OCI-LY3 (cell line): ENCODE measurements around the gene EMILIN2.
"Not testable (repeated sequence)": the region's sequence is repeated elsewhere in the genome, so short reads cannot be mapped to it uniquely, and the experiment has no call there.

Experiments used
- H2AFZ ChIP-seq: fragments of 200-600, 300-600 bp; shearing (Covaris generic); 2 replicates; pipeline ENCODE4 v1.6.0; 2014; ENCODE audit warnings: antibody characterized with exemption, low read depth, low read length
- H3K27ac ChIP-seq: fragments of 200-600, 300-600 bp; sonication (generic); 2 replicates; pipeline ENCODE4 v1.5.1; 2014; ENCODE audit warnings: mild to moderate bottlenecking, low read length, moderate library complexity, mixed read lengths
- H3K27me3 ChIP-seq: fragments of 200-600, 300-600 bp; sonication (generic); 2 replicates; pipeline ENCODE4 v1.6.1; 2014; ENCODE audit warnings: low read depth, low read length, mixed read lengths
- H3K36me3 ChIP-seq: fragments of 200-600, 300-600 bp; sonication (generic); replicated peaks from 2 replicates; pipeline ENCODE3; 2014; ENCODE audit warnings: low read depth, low read length, mixed read lengths
- H3K4me1 ChIP-seq: fragments of 300-600, 200-600 bp; sonication (generic); 2 replicates; pipeline ENCODE4 v1.6.1; 2014; ENCODE audit warnings: low read length, mixed read lengths
- H3K4me2 ChIP-seq: fragments of 200-600, 300-600 bp; sonication (generic); 2 replicates; pipeline ENCODE4 v1.6.1; 2014; ENCODE audit warnings: low read length, mixed read lengths
- H3K4me3 ChIP-seq: fragments of 300-600, 200-600 bp; sonication (generic); 2 replicates; pipeline ENCODE4 v1.5.1; 2014; ENCODE audit warnings: antibody characterized with exemption, mild to moderate bottlenecking, low read length, moderate library complexity
- H3K79me2 ChIP-seq: fragments of 300-600, 200-600 bp; shearing (Covaris generic); 2 replicates; pipeline ENCODE4 v1.6.1; 2014; ENCODE audit warnings: mild to moderate bottlenecking, low read length, mixed read lengths
- H3K9ac ChIP-seq: fragments of 300-600, 200-600 bp; shearing (Covaris generic); 2 replicates; pipeline ENCODE4 v1.6.0; 2014; ENCODE audit warnings: mild to moderate bottlenecking, low read length, moderate library complexity
- H3K9me3 ChIP-seq: fragments of 200-600, 300-600 bp; shearing (Covaris generic); 2 replicates; pipeline ENCODE4 v1.6.1; 2014; ENCODE audit warnings: low read length, mixed read lengths; ENCODE audit not compliant: insufficient read depth
- H4K20me1 ChIP-seq: fragments of 200-600, 300-600 bp; sonication (generic); 2 replicates; pipeline ENCODE4 v1.6.1; 2016; ENCODE audit warnings: low read length, mixed read lengths; ENCODE audit not compliant: insufficient read depth
- CTCF ChIP-seq: fragments of 200-600, 300-600 bp; sonication (generic); IDR thresholded peaks from 2 replicates; pipeline ENCODE4 v1.5.1; 2014; ENCODE audit warnings: antibody characterized with exemption, low read length, low read depth
- EZH2phosphoT487 ChIP-seq: fragments of 200-600 bp; shearing (Covaris generic); IDR thresholded peaks from 2 replicates; pipeline ENCODE4 v1.6.1; 2018; ENCODE audit warnings: antibody characterized with exemption, mixed run types, low read depth

The EMILIN2 gene

GRCh38 chr18:2856547-2857170, 9.9 kb downstream of the EMILIN2 start:
- TF ChIP-seq CTCF (no peak), EZH2phosphoT487 (no peak)
- Histone ChIP-seq H3K4me3 (no peak overlapping the region), H3K4me1 (no peaks in the 10 kb centered on the region), H3K9me3 (no peaks in the 10 kb centered on the region), H3K79me2 (peaks cover 89% of the 10 kb centered on the region), H3K27me3 (no peaks in the 10 kb centered on the region), H3K27ac (no peak overlapping the region), H2AFZ (no peak overlapping the region), H4K20me1 (peaks cover 81% of the 10 kb centered on the region), H3K4me2 (no peak overlapping the region), H3K9ac (no peak overlapping the region), H3K36me3 (peaks cover 64% of the 10 kb centered on the region)

GRCh38 chr18:2857491-2858131, 10.8 kb downstream of the EMILIN2 start:
- Histone ChIP-seq H3K4me1 (no peaks in the 10 kb centered on the region), H3K4me2 (no peak overlapping the region), H3K9me3 (no peaks in the 10 kb centered on the region), H3K9ac (no peak overlapping the region), H3K27ac (no peak overlapping the region), H4K20me1 (peaks cover 71% of the 10 kb centered on the region), H3K79me2 (peaks cover 88% of the 10 kb centered on the region), H2AFZ (no peak overlapping the region), H3K27me3 (no peaks in the 10 kb centered on the region), H3K36me3 (peaks cover 57% of the 10 kb centered on the region), H3K4me3 (no peak overlapping the region)
- no peak for TF ChIP-seq CTCF
- no peak for TF ChIP-seq EZH2phosphoT487

GRCh38 chr18:2860397-2860796, 13.6 kb downstream of the EMILIN2 start:
- not testable (repeated sequence) for H3K4me2 ChIP-seq, H2AFZ ChIP-seq, H3K9ac ChIP-seq, H3K27me3 ChIP-seq, H3K27ac ChIP-seq, H3K4me1 ChIP-seq, H3K4me3 ChIP-seq, H3K9me3 ChIP-seq
- Histone ChIP-seq H4K20me1 (peaks cover 47% of the 10 kb centered on the region), H3K36me3 (peaks cover 30% of the 10 kb centered on the region), H3K79me2 (peaks cover 67% of the 10 kb centered on the region)

- not testable (repeated sequence) for H3K27me3 ChIP-seq, H3K4me2 ChIP-seq, H3K9ac ChIP-seq, H3K9me3 ChIP-seq, H2AFZ ChIP-seq, H3K36me3 ChIP-seq, H3K4me1 ChIP-seq, H3K4me3 ChIP-seq, H3K27ac ChIP-seq
- Histone ChIP-seq H4K20me1 (peaks cover 41% of the 10 kb centered on the region), H3K79me2 (peaks cover 64% of the 10 kb centered on the region)
These were observed 17.2 kb downstream of the EMILIN2 start for GRCh38 chr18:2863997-2864396.

- H3K4me1 ChIP-seq, H3K27me3 ChIP-seq, H3K4me3 ChIP-seq, H3K27ac ChIP-seq, H2AFZ ChIP-seq, H3K4me2 ChIP-seq, H3K9me3 ChIP-seq, H3K9ac ChIP-seq: not testable (repeated sequence)
- Histone ChIP-seq H4K20me1 (peaks cover 53% of the 10 kb centered on the region), H3K36me3 (peaks cover 20% of the 10 kb centered on the region), H3K79me2 (peaks cover 72% of the 10 kb centered on the region)
These were observed 19.7 kb downstream of the EMILIN2 start for GRCh38 chr18:2866465-2866864.
